BE2C (cell line): ENCODE data around the gene QRICH1.

Source experiments
- DNase-seq: peaks from one replicate; pipeline ENCODE4 v3.0.0-alpha.2; 2020
- H3K27me3 ChIP-seq: fragments of 250-450 bp; sonication (Bioruptor Pico); 2 replicates; pipeline ENCODE4 v1.5.1; 2020; ENCODE audit warnings: mild to moderate bottlenecking
- H3K36me3 ChIP-seq: fragments of 250-450 bp; sonication (Bioruptor Pico); 2 replicates; pipeline ENCODE4 v1.5.1; 2020; ENCODE audit warnings: mild to moderate bottlenecking
- H3K4me1 ChIP-seq: fragments of 250-450 bp; sonication (Bioruptor Pico); 2 replicates; pipeline ENCODE4 v1.5.1; 2020
- H3K4me3 ChIP-seq: 2 replicates; pipeline ENCODE4 v1.5.1; 2011; ENCODE audit warnings: low read depth, low read length
- H3K9me3 ChIP-seq: fragments of 250-450 bp; sonication (Bioruptor Pico); 2 replicates; pipeline ENCODE4 v1.5.1; 2020
- CTCF ChIP-seq: IDR thresholded peaks from 2 replicates; pipeline ENCODE4 v1.5.1; 2012; ENCODE audit warnings: mild to moderate bottlenecking, low read depth, low read length

Gene QRICH1

GRCh38 chr3:48989126-48989795 lies 104.6 kb downstream of the QRICH1 start:
- Histone ChIP-seq H3K4me1 (no peaks in the 10 kb centered on the region), H3K4me3 (peak overlapping the region; percentile 71), H3K27me3 (no peaks in the 10 kb centered on the region), H3K36me3 (peaks cover 3% of the 10 kb centered on the region; the same call in 1 of the 2 replicates), H3K9me3 (no peaks in the 10 kb centered on the region)
- peak; percentile 12 for DNase-seq
- TF ChIP-seq CTCF: no peak

- H3K27me3 ChIP-seq: no peaks in the 10 kb centered on the region
- no peaks in the 10 kb centered on the region for H3K4me1 ChIP-seq
- H3K4me3 ChIP-seq: no peak overlapping the region
- H3K9me3 ChIP-seq: no peaks in the 10 kb centered on the region
- no peak for TF ChIP-seq CTCF
- no peak for DNase-seq
- H3K36me3 ChIP-seq: peaks cover 10% of the 10 kb centered on the region
Observed at GRCh38 chr3:48985831-48986376, 108.0 kb downstream of the QRICH1 start.

- no peak for TF ChIP-seq CTCF
- no peaks in the 10 kb centered on the region for H3K27me3 ChIP-seq
- H3K36me3 ChIP-seq: peaks cover 15% of the 10 kb centered on the region
- H3K4me3 ChIP-seq: no peak overlapping the region
- no peaks in the 10 kb centered on the region for H3K4me1 ChIP-seq
- H3K9me3 ChIP-seq: no peaks in the 10 kb centered on the region
- DNase-seq: no peak
Observed at GRCh38 chr3:48984663-48985062, 109.2 kb downstream of the QRICH1 start.

GRCh38 chr3:48983096-48983495 lies 110.8 kb downstream of the QRICH1 start:
- Histone ChIP-seq H3K9me3 (no peaks in the 10 kb centered on the region), H3K4me3 (no peak overlapping the region), H3K4me1 (no peaks in the 10 kb centered on the region), H3K36me3 (peaks cover 21% of the 10 kb centered on the region), H3K27me3 (no peaks in the 10 kb centered on the region)
- TF ChIP-seq CTCF: no peak
- no peak for DNase-seq

GRCh38 chr3:48982686-48983085 lies 111.2 kb downstream of the QRICH1 start:
- TF ChIP-seq CTCF: no peak
- Histone ChIP-seq H3K4me1 (no peaks in the 10 kb centered on the region), H3K4me3 (no peak overlapping the region), H3K27me3 (no peaks in the 10 kb centered on the region), H3K36me3 (peaks cover 21% of the 10 kb centered on the region), H3K9me3 (no peaks in the 10 kb centered on the region)
- no peak for DNase-seq

- no peak for TF ChIP-seq CTCF
- Histone ChIP-seq H3K4me3 (no peak overlapping the region), H3K27me3 (no peaks in the 10 kb centered on the region), H3K4me1 (no peaks in the 10 kb centered on the region), H3K36me3 (peaks cover 21% of the 10 kb centered on the region), H3K9me3 (no peaks in the 10 kb centered on the region)
- DNase-seq: no peak
Observed at GRCh38 chr3:48982016-48982415, 111.9 kb downstream of the QRICH1 start.
